Hepatocyte (in vitro differentiated cells): ENCODE results near the gene RNF213.

ENCODE experiments used
- CTCF ChIP-seq: fragments of 200-600 bp; sonication (generic); IDR thresholded peaks from 2 replicates; pipeline ENCODE4 v1.5.1; 2016; ENCODE audit warnings: antibody characterized with exemption, mild to moderate bottlenecking; ENCODE audit not compliant: poor library complexity
- EZH2phosphoT487 ChIP-seq: fragments of 200-600 bp; sonication (generic); IDR thresholded peaks from one replicate; pipeline ENCODE4 v1.6.1; 2018; ENCODE audit warnings: antibody characterized with exemption, mild to moderate bottlenecking, low read depth, moderate library complexity; ENCODE audit not compliant: unreplicated experiment, severe bottlenecking

GRCh38 chr17:80422276-80422675, 161.6 kb downstream of the RNF213 start:
- no peak for TF ChIP-seq CTCF
- no peak for TF ChIP-seq EZH2phosphoT487
